ENCODE data around the gene CCNE1.

Gene CCNE1

GRCh38 chr19:29807178-29807577 is 4.6 kb upstream of the CCNE1 start:
- no peak overlapping the region for H3K4me3 ChIP-seq (replicated peaks; ENCODE audit: low read depth, low read length)
- no peak for TF ChIP-seq CTCF (IDR thresholded peaks at IDR 0.05; ENCODE audit: low read depth, low read length, missing control alignments)
- DNase-seq (ENCODE audit: extremely low read depth, low read depth): no peak

GRCh38 chr19:29807870-29808405 is 3.9 kb upstream of the CCNE1 start:
- no peak overlapping the region for H3K4me3 ChIP-seq (replicated peaks; ENCODE audit: low read depth, low read length)
- DNase-seq (ENCODE audit: extremely low read depth, low read depth): no peak
- no peak for TF ChIP-seq CTCF (IDR thresholded peaks at IDR 0.05; ENCODE audit: low read depth, low read length, missing control alignments)

- no peak overlapping the region for H3K4me3 ChIP-seq (replicated peaks; ENCODE audit: low read depth, low read length)
- DNase-seq (ENCODE audit: extremely low read depth, low read depth): no peak
- no peak for TF ChIP-seq CTCF (IDR thresholded peaks at IDR 0.05; ENCODE audit: low read depth, low read length, missing control alignments)
These were observed 1.8 kb upstream of the CCNE1 start for GRCh38 chr19:29809795-29810503.

GRCh38 chr19:29810504-29810871 is 1.3 kb upstream of the CCNE1 start:
- no peak for TF ChIP-seq CTCF (IDR thresholded peaks at IDR 0.05; ENCODE audit: low read depth, low read length, missing control alignments)
- DNase-seq (ENCODE audit: extremely low read depth, low read depth): no peak
- no peak overlapping the region for H3K4me3 ChIP-seq (replicated peaks; ENCODE audit: low read depth, low read length)

- no peak for TF ChIP-seq CTCF (IDR thresholded peaks at IDR 0.05; ENCODE audit: low read depth, low read length, missing control alignments)
- peak overlapping the region; percentile 45 for H3K4me3 ChIP-seq (replicated peaks; ENCODE audit: low read depth, low read length)
- no peak for DNase-seq (ENCODE audit: extremely low read depth, low read depth)
These were observed 489 bp downstream of the CCNE1 start for GRCh38 chr19:29812080-29812880.

- TF ChIP-seq CTCF (IDR thresholded peaks at IDR 0.05; ENCODE audit: low read depth, low read length, missing control alignments): no peak
- peak overlapping the region; percentile 45 for H3K4me3 ChIP-seq (replicated peaks; ENCODE audit: low read depth, low read length)
- no peak for DNase-seq (ENCODE audit: extremely low read depth, low read depth)
These were observed 1.1 kb downstream of the CCNE1 start for GRCh38 chr19:29812881-29813275.

Measured in HFF-Myc (cell line).